ENCODE data around the gene PKD1L1.
"Not testable (repeated sequence)": the region's sequence is repeated elsewhere in the genome, so short reads cannot be mapped to it uniquely, and the experiment has no call there.

GRCh38 chr7:47942651-47943050 is 5.6 kb downstream of the PKD1L1 start:
- not testable (repeated sequence) for TF ChIP-seq ZNF8 (CRISPR knock-in tag; IDR thresholded peaks at IDR 0.05); BACH2 (CRISPR knock-in tag; IDR thresholded peaks at IDR 0.05; ENCODE audit: borderline replicate concordance); TCF4 (CRISPR knock-in tag; IDR thresholded peaks at IDR 0.05; ENCODE audit: borderline replicate concordance); PPARA (CRISPR knock-in tag; IDR thresholded peaks at IDR 0.05; ENCODE audit: borderline replicate concordance)
- TF ChIP-seq, protein P1, sequence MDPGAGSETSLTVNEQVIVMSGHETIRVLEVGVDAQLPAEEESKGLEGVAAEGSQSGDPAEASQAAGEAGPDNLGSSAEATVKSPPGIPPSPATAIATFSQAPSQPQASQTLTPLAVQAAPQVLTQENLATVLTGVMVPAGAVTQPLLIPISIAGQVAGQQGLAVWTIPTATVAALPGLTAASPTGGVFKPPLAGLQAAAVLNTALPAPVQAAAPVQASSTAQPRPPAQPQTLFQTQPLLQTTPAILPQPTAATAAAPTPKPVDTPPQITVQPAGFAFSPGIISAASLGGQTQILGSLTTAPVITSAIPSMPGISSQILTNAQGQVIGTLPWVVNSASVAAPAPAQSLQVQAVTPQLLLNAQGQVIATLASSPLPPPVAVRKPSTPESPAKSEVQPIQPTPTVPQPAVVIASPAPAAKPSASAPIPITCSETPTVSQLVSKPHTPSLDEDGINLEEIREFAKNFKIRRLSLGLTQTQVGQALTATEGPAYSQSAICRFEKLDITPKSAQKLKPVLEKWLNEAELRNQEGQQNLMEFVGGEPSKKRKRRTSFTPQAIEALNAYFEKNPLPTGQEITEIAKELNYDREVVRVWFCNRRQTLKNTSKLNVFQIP (CRISPR knock-in tag; IDR thresholded peaks at IDR 0.05; ENCODE audit: borderline replicate concordance, low read depth): not testable (repeated sequence)
